ENCODE measurements around the gene FBL. TPM values are rescaled to one million over a fixed set of nuclear protein-coding genes. Genes with fewer than 3 reads are reported as not detected.

The FBL gene
- total RNA-seq, 5 donors from 2014 or later (not counting 1 experiment from before 2014, with no cell fraction given), result 291 to 348 (median 299) TPM

DNA sequence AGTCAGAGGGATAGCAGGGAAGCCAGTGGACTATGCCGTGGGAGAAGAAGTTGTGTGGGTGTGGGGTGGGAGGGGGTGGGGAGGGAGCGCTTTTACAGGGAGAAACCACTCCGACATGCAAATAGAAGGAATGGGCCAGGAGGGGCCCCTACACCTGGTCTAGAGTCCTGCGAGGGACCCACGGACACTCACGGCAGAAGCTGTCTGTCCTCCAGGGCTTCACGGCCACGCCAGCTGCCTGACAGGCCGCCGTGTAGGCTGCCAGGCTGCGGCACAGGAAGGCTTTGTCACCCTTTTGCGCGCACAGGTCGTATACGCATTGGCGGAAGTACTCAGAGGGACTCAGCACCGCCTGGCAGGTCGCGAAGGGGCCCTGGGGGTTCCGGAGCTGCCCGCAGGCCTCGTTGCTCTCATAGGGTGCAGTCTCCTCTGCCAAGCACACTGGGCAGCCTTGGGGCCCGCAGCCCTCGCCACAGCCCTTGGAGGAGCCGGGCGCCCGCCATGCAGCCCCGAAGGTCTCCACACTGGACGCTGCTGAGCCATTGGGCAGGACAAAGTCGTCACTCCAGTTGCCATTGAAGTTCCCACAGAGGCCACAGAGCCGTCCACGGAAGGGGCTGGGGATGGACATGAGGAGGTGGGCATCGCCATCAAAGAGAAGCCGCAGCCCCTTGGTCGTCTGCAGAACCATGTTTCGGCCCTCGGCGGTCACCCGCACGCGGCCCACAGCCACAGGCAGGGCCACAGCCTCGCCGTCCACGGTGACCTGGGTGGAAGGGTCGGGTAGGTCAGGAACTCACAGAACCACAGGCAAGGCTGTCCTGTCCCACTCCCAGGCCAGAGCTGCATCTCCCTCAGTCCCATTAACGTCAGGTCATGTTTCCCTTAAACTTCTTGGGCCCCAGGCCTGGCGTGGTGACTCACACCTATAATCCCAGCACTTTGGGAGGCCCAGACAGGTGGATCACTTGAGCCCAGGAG lies 26.0 kb upstream of the FBL start:
- DNase-seq (no peak), ATAC-seq (replicated peaks in 1 of 4) (no peak)
- no peak overlapping the region for H3K27ac ChIP-seq (ENCODE audit: low read length)
- no peaks in the 10 kb centered on the region for H3K4me1 Mint-ChIP-seq
- no peak overlapping the region for H3K4me3 ChIP-seq (ENCODE audit: control insufficient read depth in 1 of 2, extremely low read depth in 1 of 2, low read length in 1 of 2)
- no peaks in the 10 kb centered on the region for H3K9me3 Mint-ChIP-seq
- H3K27ac Mint-ChIP-seq, result no peak overlapping the region
- 89% methylated on average over 40 of the region's 47 CpGs for WGBS (ENCODE audit: insufficient coverage)
- H3K27me3 Mint-ChIP-seq, result no peaks in the 10 kb centered on the region
- no peaks in the 10 kb centered on the region for H3K4me1 ChIP-seq (ENCODE audit: control insufficient read depth in 1 of 2, extremely low read depth in 1 of 2, insufficient read depth in 2 of 2, low read length in 2 of 2)
- no peak overlapping the region for H3K4me3 Mint-ChIP-seq
- peaks cover 10% of the 10 kb centered on the region for H3K36me3 Mint-ChIP-seq
- H3K9me3 ChIP-seq, result no peaks in the 10 kb centered on the region
- CTCF ChIA-PET, result no interaction called here
- POLR2A ChIA-PET, result no interaction called here
- H3K36me3 ChIP-seq (ENCODE audit: control insufficient read depth in 2 of 2, extremely low read depth in 1 of 2, insufficient read depth in 1 of 2, low read length in 1 of 2), result peaks cover 2 to 25% of the 10 kb centered on the region in 2 donors
- H3K27me3 ChIP-seq (replicated peaks in 1 of 2; ENCODE audit: control insufficient read depth in 2 of 2, extremely low read depth in 1 of 2, insufficient read depth in 2 of 2, low read length in 1 of 2), result no peaks in the 10 kb centered on the region

GRCh38 chr19:39871362-39871761 lies 25.2 kb upstream of the FBL start:
- no peak for DNase-seq
- CTCF ChIA-PET, result no interaction called here
- no peak overlapping the region for H3K27ac Mint-ChIP-seq

DNA sequence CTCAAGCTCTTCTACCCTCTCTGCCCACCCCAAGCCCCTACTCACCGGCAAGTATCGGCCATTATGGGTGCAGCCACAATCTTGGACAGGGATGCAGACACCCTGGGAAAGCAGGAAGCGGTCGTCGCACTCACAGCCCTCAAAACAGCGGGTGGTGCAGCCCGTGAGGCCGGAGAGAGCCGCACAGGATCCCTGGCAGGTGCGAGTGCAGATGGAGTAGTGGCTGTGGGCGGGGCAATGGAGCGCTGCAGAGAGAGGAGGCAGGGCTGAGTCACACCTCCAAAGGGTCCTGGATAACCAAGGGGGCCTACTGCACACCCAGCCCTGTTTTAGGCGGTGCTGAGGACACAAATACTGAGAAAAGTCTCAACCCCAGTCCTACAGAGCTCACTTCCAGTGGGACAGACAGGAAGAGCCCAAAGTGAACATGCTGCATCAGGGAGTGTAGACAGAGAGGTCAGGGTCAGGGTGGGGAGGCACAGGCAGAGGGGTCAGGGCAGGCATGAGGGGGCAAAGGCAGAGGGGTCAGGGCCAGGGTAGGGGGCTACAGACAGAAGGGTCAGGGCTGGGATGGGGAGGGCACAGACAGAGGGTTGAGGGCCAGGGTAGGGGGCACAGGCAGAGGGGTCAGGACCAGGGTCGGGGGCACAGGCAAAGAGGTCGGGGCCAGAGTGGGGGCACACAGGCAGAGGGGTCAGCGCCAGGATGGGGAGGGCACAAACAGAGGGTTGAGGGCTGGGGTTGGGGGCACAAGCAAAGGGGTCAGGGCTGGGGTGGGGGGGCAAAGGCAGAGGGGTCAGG lies 24.2 kb upstream of the FBL start:
- no peak overlapping the region for H3K4me3 ChIP-seq (ENCODE audit: control insufficient read depth in 1 of 2, extremely low read depth in 1 of 2, low read length in 1 of 2)
- H3K27me3 Mint-ChIP-seq, result no peaks in the 10 kb centered on the region
- H3K9me3 ChIP-seq, result no peaks in the 10 kb centered on the region
- H3K4me1 ChIP-seq (ENCODE audit: control insufficient read depth in 1 of 2, extremely low read depth in 1 of 2, insufficient read depth in 2 of 2, low read length in 2 of 2), result no peaks in the 10 kb centered on the region
- no peak overlapping the region for H3K27ac ChIP-seq (ENCODE audit: low read length)
- H3K36me3 Mint-ChIP-seq, result peaks cover 19% of the 10 kb centered on the region
- H3K4me3 Mint-ChIP-seq, result no peak overlapping the region
- ChIA-PET CTCF (no interaction called here), POLR2A (no interaction called here)
- ATAC-seq (replicated peaks in 1 of 4) (no peak), DNase-seq (no peak)
- H3K36me3 ChIP-seq (ENCODE audit: control insufficient read depth in 2 of 2, extremely low read depth in 1 of 2, insufficient read depth in 1 of 2, low read length in 1 of 2), result peaks cover 9 to 30% of the 10 kb centered on the region in 2 donors
- H3K9me3 Mint-ChIP-seq, result no peaks in the 10 kb centered on the region
- no peaks in the 10 kb centered on the region for H3K4me1 Mint-ChIP-seq
- no peak overlapping the region for H3K27ac Mint-ChIP-seq
- WGBS (ENCODE audit: insufficient coverage), result 83% methylated on average over 10 of the region's 16 CpGs
- no peaks in the 10 kb centered on the region for H3K27me3 ChIP-seq (replicated peaks in 1 of 2; ENCODE audit: control insufficient read depth in 2 of 2, extremely low read depth in 1 of 2, insufficient read depth in 2 of 2, low read length in 1 of 2)

More at GRCh38 chr19:39871362-39871761, 25.2 kb upstream of the FBL start:
- Histone ChIP-seq H3K9me3 (no peaks in the 10 kb centered on the region), H3K4me1 (ENCODE audit: control insufficient read depth in 1 of 2, extremely low read depth in 1 of 2, insufficient read depth in 2 of 2, low read length in 2 of 2) (no peaks in the 10 kb centered on the region), H3K36me3 (ENCODE audit: control insufficient read depth in 2 of 2, extremely low read depth in 1 of 2, insufficient read depth in 1 of 2, low read length in 1 of 2) (peaks cover 6 to 30% of the 10 kb centered on the region in 2 donors), H3K27ac (ENCODE audit: low read length) (no peak overlapping the region), H3K27me3 (replicated peaks in 1 of 2; ENCODE audit: control insufficient read depth in 2 of 2, extremely low read depth in 1 of 2, insufficient read depth in 2 of 2, low read length in 1 of 2) (no peaks in the 10 kb centered on the region), H3K4me3 (ENCODE audit: control insufficient read depth in 1 of 2, extremely low read depth in 1 of 2, low read length in 1 of 2) (no peak overlapping the region)
- H3K9me3 Mint-ChIP-seq, result no peaks in the 10 kb centered on the region
- POLR2A ChIA-PET, result no interaction called here
- no peak for ATAC-seq (replicated peaks in 1 of 4)
- no peaks in the 10 kb centered on the region for H3K4me1 Mint-ChIP-seq
- 96% methylated on average over 4 of the region's 6 CpGs for WGBS (ENCODE audit: insufficient coverage)
- peaks cover 12% of the 10 kb centered on the region for H3K36me3 Mint-ChIP-seq
- no peak overlapping the region for H3K4me3 Mint-ChIP-seq
- H3K27me3 Mint-ChIP-seq, result no peaks in the 10 kb centered on the region

- H3K27ac Mint-ChIP-seq, result no peak overlapping the region
- CTCF ChIA-PET, result no interaction called here
These were observed 21.8 kb upstream of the FBL start for GRCh38 chr19:39867952-39868351.

DNA sequence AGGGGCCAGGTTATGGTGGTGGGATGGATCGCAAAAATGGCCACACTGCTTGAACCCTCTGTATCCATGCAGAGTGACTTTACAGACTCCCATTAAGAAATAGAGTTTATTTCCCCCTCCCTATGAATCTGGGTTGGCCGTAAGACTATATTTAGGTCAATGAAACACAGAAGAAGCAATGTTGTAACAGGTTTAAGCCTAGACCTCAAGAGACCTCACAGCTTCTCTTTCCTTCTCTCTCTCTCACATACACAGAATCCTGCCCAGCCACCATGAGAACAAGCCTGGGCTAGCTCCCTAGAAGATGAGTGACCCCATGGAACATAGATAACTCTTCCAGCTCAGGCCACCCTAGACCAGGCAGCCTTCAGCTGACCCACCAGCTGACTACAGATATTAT lies 21.0 kb upstream of the FBL start:
- WGBS (ENCODE audit: insufficient coverage), result 80% methylated on average over 1 of the region's 2 CpGs
- no peak for ATAC-seq (replicated peaks in 1 of 4)
- POLR2A ChIA-PET, result no interaction called here
- no peak overlapping the region for H3K4me3 Mint-ChIP-seq
- H3K27ac Mint-ChIP-seq, result no peak overlapping the region
- Histone ChIP-seq H3K27me3 (replicated peaks in 1 of 2; ENCODE audit: control insufficient read depth in 2 of 2, extremely low read depth in 1 of 2, insufficient read depth in 2 of 2, low read length in 1 of 2) (no peaks in the 10 kb centered on the region), H3K4me3 (ENCODE audit: control insufficient read depth in 1 of 2, extremely low read depth in 1 of 2, low read length in 1 of 2) (no peak overlapping the region), H3K36me3 (ENCODE audit: control insufficient read depth in 2 of 2, extremely low read depth in 1 of 2, insufficient read depth in 1 of 2, low read length in 1 of 2) (peaks cover 9 to 28% of the 10 kb centered on the region in 2 donors), H3K9me3 (no peaks in the 10 kb centered on the region), H3K4me1 (ENCODE audit: control insufficient read depth in 1 of 2, extremely low read depth in 1 of 2, insufficient read depth in 2 of 2, low read length in 2 of 2) (no peaks in the 10 kb centered on the region), H3K27ac (ENCODE audit: low read length) (no peak overlapping the region)
- H3K4me1 Mint-ChIP-seq, result no peaks in the 10 kb centered on the region
- peaks cover 23% of the 10 kb centered on the region for H3K36me3 Mint-ChIP-seq
- DNase-seq, result no peak
- CTCF ChIA-PET, result no interaction called here
- no peaks in the 10 kb centered on the region for H3K27me3 Mint-ChIP-seq
- no peaks in the 10 kb centered on the region for H3K9me3 Mint-ChIP-seq

More at GRCh38 chr19:39867952-39868351, 21.8 kb upstream of the FBL start:
- peaks cover 9 to 28% of the 10 kb centered on the region in 2 donors for H3K36me3 ChIP-seq (ENCODE audit: control insufficient read depth in 2 of 2, extremely low read depth in 1 of 2, insufficient read depth in 1 of 2, low read length in 1 of 2)
- POLR2A ChIA-PET, result interaction anchor here in 1 of 2 donors (0.5 kb wide), 1 partner anchor 188 kb away, joined by 4 read pairs; the partner anchor contains the start of gene ZNF780B
- no peak overlapping the region for H3K4me3 ChIP-seq (ENCODE audit: control insufficient read depth in 1 of 2, extremely low read depth in 1 of 2, low read length in 1 of 2)
- H3K27ac ChIP-seq (ENCODE audit: low read length), result no peak overlapping the region
- no peaks in the 10 kb centered on the region for H3K9me3 ChIP-seq
- no peaks in the 10 kb centered on the region for H3K27me3 ChIP-seq (replicated peaks in 1 of 2; ENCODE audit: control insufficient read depth in 2 of 2, extremely low read depth in 1 of 2, insufficient read depth in 2 of 2, low read length in 1 of 2)
- H3K4me3 Mint-ChIP-seq, result no peak overlapping the region
- ATAC-seq (replicated peaks in 1 of 4) (no peak), DNase-seq (no peak)
- no peaks in the 10 kb centered on the region for H3K27me3 Mint-ChIP-seq
- no peaks in the 10 kb centered on the region for H3K9me3 Mint-ChIP-seq
- H3K36me3 Mint-ChIP-seq, result peaks cover 21% of the 10 kb centered on the region
- H3K4me1 Mint-ChIP-seq, result no peaks in the 10 kb centered on the region
- no CpG with 5 or more reads among the region's 6 CpGs for WGBS (ENCODE audit: insufficient coverage)
- H3K4me1 ChIP-seq (ENCODE audit: control insufficient read depth in 1 of 2, extremely low read depth in 1 of 2, insufficient read depth in 2 of 2, low read length in 2 of 2), result no peaks in the 10 kb centered on the region

DNA sequence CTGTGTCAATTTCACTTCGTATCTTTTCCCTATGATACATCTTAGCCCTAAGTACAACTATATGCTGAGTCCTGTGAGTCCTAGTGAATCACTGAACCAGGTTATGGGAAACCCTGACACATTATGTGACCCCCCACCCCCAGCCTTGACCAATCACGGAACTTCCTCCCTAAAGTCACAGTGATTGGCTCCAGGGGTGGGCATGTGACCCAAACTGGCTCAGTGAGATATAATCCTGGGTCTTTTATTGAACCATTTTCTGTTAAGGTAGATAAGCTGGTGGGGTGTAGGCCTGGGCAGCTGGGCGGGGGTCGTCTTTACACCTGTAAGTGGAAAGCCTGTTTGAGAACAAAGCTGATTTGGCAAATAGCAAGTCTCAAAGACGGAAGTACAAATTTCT lies 19.8 kb upstream of the FBL start:
- H3K27ac Mint-ChIP-seq, result no peak overlapping the region
- peaks cover 9 to 22% of the 10 kb centered on the region in 2 donors for H3K36me3 ChIP-seq (ENCODE audit: control insufficient read depth in 2 of 2, extremely low read depth in 1 of 2, insufficient read depth in 1 of 2, low read length in 1 of 2)
- WGBS (ENCODE audit: insufficient coverage), result 70% methylated on average over 2 of the region's 5 CpGs
- DNase-seq (no peak), ATAC-seq (replicated peaks in 1 of 4) (no peak)
- H3K4me3 ChIP-seq (ENCODE audit: control insufficient read depth in 1 of 2, extremely low read depth in 1 of 2, low read length in 1 of 2), result no peak overlapping the region
- no peak overlapping the region for H3K27ac ChIP-seq (ENCODE audit: low read length)
- POLR2A ChIA-PET, result no interaction called here
- H3K4me3 Mint-ChIP-seq, result no peak overlapping the region
- no peaks in the 10 kb centered on the region for H3K9me3 ChIP-seq
- H3K36me3 Mint-ChIP-seq, result peaks cover 20% of the 10 kb centered on the region
- no peaks in the 10 kb centered on the region for H3K9me3 Mint-ChIP-seq
- H3K27me3 Mint-ChIP-seq, result no peaks in the 10 kb centered on the region
- CTCF ChIA-PET, result no interaction called here
- H3K4me1 Mint-ChIP-seq, result no peaks in the 10 kb centered on the region
- H3K27me3 ChIP-seq (replicated peaks in 1 of 2; ENCODE audit: control insufficient read depth in 2 of 2, extremely low read depth in 1 of 2, insufficient read depth in 2 of 2, low read length in 1 of 2), result no peaks in the 10 kb centered on the region
- H3K4me1 ChIP-seq (ENCODE audit: control insufficient read depth in 1 of 2, extremely low read depth in 1 of 2, insufficient read depth in 2 of 2, low read length in 2 of 2), result no peaks in the 10 kb centered on the region
